ENCODE data around the gene ZNF70. TPM values are rescaled to one million over a fixed set of nuclear protein-coding genes. Genes with fewer than 3 reads are reported as not detected.

The ZNF70 gene
- total RNA-seq, 2 donors from 2014 or later = 3.7 to 3.8 TPM

DNA sequence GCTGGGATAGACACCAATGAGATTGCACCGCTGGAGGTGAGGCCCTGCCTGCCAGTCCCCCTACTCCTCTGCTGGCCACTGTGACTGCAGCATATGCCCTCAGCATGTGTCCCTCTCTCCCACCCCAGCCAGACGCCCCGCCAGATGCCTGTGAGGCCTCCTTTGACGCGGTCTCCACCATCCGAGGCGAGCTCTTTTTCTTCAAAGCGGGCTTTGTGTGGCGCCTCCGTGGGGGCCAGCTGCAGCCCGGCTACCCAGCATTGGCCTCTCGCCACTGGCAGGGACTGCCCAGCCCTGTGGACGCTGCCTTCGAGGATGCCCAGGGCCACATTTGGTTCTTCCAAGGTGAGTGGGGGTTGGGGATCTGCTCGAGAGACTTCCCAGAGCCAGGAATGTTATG lies 30.2 kb upstream of the ZNF70 start:
- DNase-seq = no peak
- intact Hi-C loops (cut with DNase I, micrococcal nuclease) = no loop called here
- no peak for ATAC-seq

- intact Hi-C loops (cut with DNase I, micrococcal nuclease) = no loop called here
- no peak for ATAC-seq
- no peak for DNase-seq
These were observed 29.3 kb upstream of the ZNF70 start for GRCh38 chr22:23780146-23780748.

DNA sequence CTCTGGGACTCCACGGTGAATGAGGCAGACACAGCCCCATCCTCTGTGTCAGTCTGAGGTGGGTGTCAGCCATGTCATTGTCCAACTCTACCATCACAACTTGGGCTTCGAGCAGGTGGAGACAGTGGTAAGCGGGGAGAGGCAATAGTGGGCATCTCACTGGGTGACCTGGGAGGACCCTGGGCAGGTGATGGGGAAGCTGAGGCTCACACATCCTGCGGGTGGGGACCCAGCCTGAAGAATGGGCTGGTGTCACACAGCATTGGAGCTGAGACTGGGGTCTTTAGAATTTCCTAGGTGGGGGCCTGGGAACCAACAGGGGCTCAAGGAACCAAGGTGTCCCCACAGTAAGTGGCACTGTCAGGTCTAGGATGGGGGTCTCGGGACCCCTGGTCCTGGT lies 28.8 kb upstream of the ZNF70 start:
- intact Hi-C loops (cut with DNase I, micrococcal nuclease) = no loop called here
- DNase-seq = no peak
- ATAC-seq = no peak

GRCh38 chr22:23779083-23779482 lies 28.2 kb upstream of the ZNF70 start:
- intact Hi-C loops (cut with DNase I, micrococcal nuclease) = no loop called here
- ATAC-seq = no peak
- no peak for DNase-seq

DNA sequence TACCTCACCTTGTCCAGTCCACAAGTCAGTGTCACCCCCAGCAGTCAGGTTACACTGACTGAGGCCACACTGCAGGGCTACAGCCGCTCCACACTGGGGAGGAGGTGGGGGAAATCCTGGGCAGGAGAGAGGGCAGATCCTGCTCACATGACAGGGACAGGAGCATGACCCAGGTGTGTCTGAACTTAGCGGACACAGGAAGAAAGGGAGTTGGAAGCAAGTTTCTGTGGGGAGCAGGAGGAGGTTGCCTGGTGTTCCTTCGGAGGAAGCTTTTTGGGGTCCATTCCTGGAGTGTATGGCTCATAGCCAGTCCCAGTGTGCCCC lies 27.6 kb upstream of the ZNF70 start:
- ATAC-seq (no peak), DNase-seq (no peak)
- intact Hi-C loops (cut with DNase I, micrococcal nuclease) = no loop called here

DNA sequence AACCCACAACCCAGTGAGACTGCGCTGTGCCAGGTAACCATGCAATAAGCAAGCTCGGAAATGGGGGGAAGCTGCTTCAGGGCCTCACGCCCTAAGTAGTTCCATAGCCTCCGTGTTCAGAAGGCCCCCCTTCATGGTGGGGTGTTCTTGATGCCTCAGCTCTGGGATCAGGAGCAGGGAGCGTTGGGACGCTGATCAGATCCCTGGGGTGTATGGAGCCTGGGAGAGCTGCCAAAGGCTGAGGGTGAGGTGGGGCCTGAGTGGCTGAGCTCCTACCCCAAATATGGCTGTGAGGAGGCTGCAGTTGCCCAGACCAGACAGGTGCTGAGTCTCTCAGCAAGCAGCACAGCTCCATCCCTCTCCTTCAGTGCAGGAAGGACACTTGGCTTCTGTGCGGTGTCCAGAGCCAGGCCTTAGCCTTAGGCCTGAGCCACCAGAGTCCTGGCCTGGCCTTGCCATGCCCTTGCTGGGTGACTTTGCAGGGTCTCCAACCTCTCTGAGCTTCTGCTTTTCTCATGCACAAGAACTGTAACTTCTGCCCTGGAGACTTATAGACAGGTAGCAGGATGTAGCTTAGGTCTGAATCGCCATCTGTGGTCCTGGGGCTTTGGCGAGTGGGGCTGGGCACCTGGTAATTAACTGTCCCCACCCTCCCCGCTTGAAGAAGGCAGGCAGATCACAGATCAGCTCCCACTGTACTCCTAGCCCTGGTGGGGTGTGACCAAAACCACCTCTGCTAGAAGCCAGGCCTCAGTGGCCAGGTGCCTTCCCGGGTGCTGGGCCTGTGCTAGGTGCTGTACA lies 27.1 kb upstream of the ZNF70 start:
- peak in 1 of 2 donors; percentile 54 for DNase-seq
- intact Hi-C loops (cut with DNase I, micrococcal nuclease) = no loop called here
- ATAC-seq = no peak

DNA sequence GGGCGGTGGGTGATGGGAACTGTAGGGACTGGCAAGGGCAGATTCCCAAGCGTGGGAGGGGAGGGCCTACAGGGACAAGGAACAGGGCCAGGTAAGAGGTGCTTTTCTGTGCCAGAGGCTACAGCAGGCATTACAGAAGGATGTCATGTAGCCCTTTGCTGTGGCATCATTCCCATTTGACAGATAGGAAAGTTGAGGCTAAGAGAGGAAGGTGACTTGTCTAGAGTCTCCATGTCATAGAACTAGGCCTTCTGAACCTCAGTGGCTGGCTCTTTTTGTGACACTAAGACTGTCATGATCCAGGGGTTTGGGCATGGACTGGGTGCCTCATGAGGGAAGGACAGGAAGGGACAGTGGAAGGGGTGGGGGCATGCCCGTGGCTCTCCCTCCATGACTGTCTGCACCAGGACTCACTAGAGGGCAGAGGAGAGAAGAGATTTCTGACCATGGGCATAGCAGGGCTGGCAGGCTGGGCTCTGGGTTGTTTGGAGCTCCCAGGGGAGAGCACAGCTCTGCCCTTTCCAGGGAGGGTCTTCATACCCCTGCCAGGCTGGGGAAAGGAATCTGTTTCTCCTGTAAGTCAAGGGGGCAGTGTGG lies 25.0 kb upstream of the ZNF70 start:
- DNase-seq (no peak), ATAC-seq (no peak)
- intact Hi-C loops (cut with DNase I, micrococcal nuclease) = no loop called here

- no peak for DNase-seq
- intact Hi-C loops (cut with DNase I, micrococcal nuclease) = no loop called here
These were observed 24.1 kb upstream of the ZNF70 start for GRCh38 chr22:23774922-23775436.

DNA sequence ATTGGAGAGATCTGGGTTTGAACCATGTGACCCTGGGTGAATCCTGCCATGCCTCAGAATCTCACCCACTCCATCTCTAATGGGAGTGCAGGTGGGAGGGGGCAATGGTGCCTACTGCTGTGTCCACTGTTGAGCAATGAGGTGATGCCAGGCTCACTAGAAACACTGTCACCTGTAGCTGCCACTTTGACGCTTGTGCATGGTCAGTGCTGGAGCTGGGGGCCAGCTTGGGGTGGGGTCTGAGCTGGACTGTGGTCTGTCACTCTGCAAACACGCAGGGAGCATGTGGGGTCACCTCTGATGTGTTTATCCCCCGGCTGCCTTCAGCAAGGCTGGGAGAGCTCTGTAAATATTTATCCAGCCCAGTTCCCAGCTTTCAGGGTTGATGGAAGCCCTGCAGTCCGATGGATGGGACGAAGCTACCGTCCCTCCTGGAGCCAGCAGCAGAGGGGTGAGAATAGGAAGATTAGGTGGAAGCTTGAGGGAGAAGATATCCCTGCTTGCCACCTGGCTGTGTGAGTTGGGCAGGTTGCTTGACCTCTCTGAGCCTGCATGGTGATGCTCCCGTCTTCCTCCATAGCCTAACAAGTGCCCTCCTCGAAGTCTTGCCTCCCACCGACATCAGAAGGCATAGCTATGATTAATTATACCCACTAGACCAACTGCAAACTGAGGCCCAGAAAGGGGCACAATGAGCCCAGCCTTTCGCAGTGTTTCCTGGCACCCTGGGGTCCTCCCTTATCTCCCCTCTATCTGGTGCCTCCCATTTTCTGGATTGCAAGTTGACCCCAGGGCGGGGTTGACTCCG lies 23.4 kb upstream of the ZNF70 start:
- intact Hi-C loops (cut with DNase I, micrococcal nuclease) = no loop called here
- DNase-seq (no peak), ATAC-seq (no peak)

More at GRCh38 chr22:23774922-23775436, 24.1 kb upstream of the ZNF70 start:
- ATAC-seq = no peak

DNA sequence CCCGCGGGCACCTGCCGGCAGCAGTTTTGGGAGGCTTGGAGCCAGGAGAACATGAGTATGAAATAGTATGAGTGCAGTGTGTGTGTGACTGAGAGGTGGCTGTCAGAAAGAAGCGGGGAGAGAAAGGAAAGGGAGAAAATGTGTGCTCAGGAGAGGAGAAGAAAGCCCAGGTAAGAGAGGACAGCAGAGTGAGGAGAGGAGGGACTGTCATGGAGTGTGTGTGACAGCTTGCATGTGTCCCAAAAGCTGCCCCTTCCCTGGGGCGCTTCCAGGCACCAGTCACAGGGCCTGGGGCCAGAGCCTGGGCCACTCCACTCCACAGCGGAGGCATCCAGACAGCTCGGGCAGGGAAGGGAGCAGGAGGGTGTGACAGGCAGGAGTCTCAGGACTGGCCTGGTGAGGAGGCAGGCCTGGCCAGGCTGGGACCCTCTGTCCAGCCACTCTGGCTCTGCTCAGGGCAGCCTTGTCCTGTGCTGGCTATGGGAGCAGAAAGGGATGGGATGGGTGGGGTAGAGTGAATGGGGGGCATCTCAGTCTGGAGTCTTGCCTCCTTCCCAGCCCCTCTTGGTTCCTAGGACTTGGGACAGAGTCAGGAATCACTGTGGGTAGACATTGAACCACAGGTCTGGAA lies 22.7 kb upstream of the ZNF70 start:
- DNase-seq = no peak
- intact Hi-C loops (cut with DNase I, micrococcal nuclease) = no loop called here
- ATAC-seq = no peak

- DNase-seq (peak; percentile 66 to 82), ATAC-seq (peak; percentile 54)
- intact Hi-C loops (cut with DNase I, micrococcal nuclease) = no loop called here
These were observed 21.9 kb upstream of the ZNF70 start, which contains the start of gene MMP11 for GRCh38 chr22:23772649-23773473. TSS of gene MMP11 (plus strand) at chr22:23772849. CDS start at chr22:23772871, 22 bp downstream.

GRCh38 chr22:23772315-23772648 lies 21.4 kb upstream of the ZNF70 start:
- no peak for DNase-seq
- no peak for ATAC-seq
- intact Hi-C loops (cut with DNase I, micrococcal nuclease) = no loop called here

GRCh38 chr22:23769321-23769965 lies 18.5 kb upstream of the ZNF70 start:
- DNase-seq (no peak), ATAC-seq (no peak)
- intact Hi-C loops (cut with DNase I, micrococcal nuclease) = loop anchor here (5.0 to 10.0 kb wide), 2 partner anchors 75 to 83 kb away; no protein-coding TSS in a partner anchor

DNA sequence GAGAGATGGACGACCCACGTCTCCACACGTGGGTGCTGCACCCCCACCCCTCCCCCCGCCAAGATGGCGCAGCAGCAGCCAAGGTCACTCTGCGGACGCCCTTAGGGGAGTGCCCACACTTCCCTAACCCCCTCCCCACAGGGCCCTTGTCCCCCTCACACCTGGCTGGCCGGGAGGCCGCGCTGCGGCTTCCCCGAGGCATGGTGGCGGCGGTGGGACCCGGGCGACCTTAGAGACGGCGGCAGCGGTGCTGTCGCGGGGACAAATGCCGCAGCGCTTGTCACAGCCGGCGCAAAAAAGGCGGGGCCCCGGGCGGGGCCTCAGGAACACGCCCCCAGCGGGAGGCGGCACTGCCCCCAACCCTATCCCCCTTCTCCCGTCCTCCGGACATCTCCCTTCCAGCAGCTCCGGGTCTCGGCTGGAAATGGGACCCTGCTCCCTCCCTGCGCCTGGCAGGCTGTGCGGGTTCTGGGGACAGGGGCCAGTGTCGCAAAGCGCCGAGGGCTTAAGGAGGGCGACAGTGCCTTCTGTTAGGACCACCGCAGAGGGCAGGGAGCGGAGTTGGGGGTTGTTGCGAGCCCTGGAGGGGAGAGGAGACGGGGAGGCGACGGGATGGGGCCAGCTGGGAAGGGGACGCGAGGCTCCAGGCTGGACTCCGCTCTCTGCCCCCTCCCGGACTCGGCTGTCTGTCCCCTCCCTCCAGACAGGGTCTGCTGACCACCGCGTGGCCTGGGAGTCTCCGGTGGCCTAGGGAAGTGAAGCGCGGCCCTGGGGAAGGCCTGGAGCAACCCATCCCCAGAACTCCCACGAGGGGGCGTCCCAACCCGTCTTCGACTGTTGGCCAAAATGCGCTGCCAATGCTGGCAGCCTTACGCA lies 17.0 kb upstream of the ZNF70 start, which contains the start of gene CHCHD10:
CHCHD10 (minus strand) TSS at position 300 of the 876 bp plus-strand sequence; CDS start at position 202, 98 bp downstream.
- peak; percentile 87 to 94 for DNase-seq
- ATAC-seq = peak; percentile 77
- intact Hi-C loops (cut with DNase I, micrococcal nuclease) = loop anchor here (5.0 to 10.0 kb wide), 2 partner anchors 77 to 84 kb away; no protein-coding TSS in a partner anchor

GRCh38 chr22:23767303-23767672 lies 16.4 kb upstream of the ZNF70 start:
- intact Hi-C loops (cut with DNase I, micrococcal nuclease) = loop anchor here (5.0 to 10.0 kb wide), 2 partner anchors 78 to 85 kb away; no protein-coding TSS in a partner anchor
- ATAC-seq (peak; percentile 6), DNase-seq (no peak)

All from left colon (tissue), 2 donors.